GM21529 (cell line): Measurements from ENCODE around the gene ZNRF1.

Source experiments
- ATAC-seq: cut with Tn5 transposase; IDR thresholded peaks from one replicate; pipeline ENCODE4 v1.9.1; 2021; ENCODE audit not compliant: unreplicated experiment

Gene ZNRF1

GRCh38 chr16:75138636-75139035, 139.8 kb downstream of the ZNRF1 start:
- ATAC-seq = no peak

- ATAC-seq = no peak
Measured at GRCh38 chr16:75139498-75139897, 140.7 kb downstream of the ZNRF1 start.

GRCh38 chr16:75143941-75144340, 145.1 kb downstream of the ZNRF1 start:
- ATAC-seq = no peak

GRCh38 chr16:75147968-75148310, 149.1 kb downstream of the ZNRF1 start:
- no peak for ATAC-seq

GRCh38 chr16:75148311-75149195, 149.7 kb downstream of the ZNRF1 start, which contains the start of gene ZFP1:
TSS of gene ZFP1 (plus strand) at chr16:75148524. CDS start at chr16:75152952, 4,428 bp downstream.
- ATAC-seq = peak; percentile 83

- no peak for ATAC-seq
Measured at GRCh38 chr16:75151798-75152197, 153.0 kb downstream of the ZNRF1 start.

- ATAC-seq = no peak
Measured at GRCh38 chr16:75152635-75153034, 153.8 kb downstream of the ZNRF1 start.

GRCh38 chr16:75160386-75160785, 161.6 kb downstream of the ZNRF1 start:
- no peak for ATAC-seq
